GM23248 (cell line): ENCODE data around the gene NME9. TPM values are rescaled to one million over a fixed set of nuclear protein-coding genes. Genes with fewer than 3 reads are reported as not detected.

ENCODE experiments used
- DNase-seq: peaks from one replicate; pipeline ENCODE4 v3.0.0-alpha.2; 2015
- H2AFZ ChIP-seq: fragments of 200-600 bp; sonication (generic); 2 replicates; pipeline ENCODE4 v1.6.1; 2016; ENCODE audit warnings: antibody characterized with exemption
- H3F3A ChIP-seq: fragments of 200-600 bp; sonication (generic); 2 replicates; pipeline ENCODE4 v1.6.1; 2016; ENCODE audit warnings: mild to moderate bottlenecking, antibody characterized with exemption, mixed run types; ENCODE audit not compliant: insufficient read depth
- H3K27ac ChIP-seq: fragments of 200-600 bp; sonication (generic); 2 replicates; pipeline ENCODE4 v1.5.1; 2016; ENCODE audit warnings: mild to moderate bottlenecking
- H3K27me3 ChIP-seq: fragments of 200-600 bp; sonication (generic); replicated peaks from 2 replicates; pipeline ENCODE4 v1.6.1; 2016; ENCODE audit warnings: mild to moderate bottlenecking; ENCODE audit not compliant: insufficient read depth
- H3K36me3 ChIP-seq: fragments of 200-600 bp; sonication (generic); 2 replicates; pipeline ENCODE4 v1.6.1; 2016; ENCODE audit warnings: low read depth, mild to moderate bottlenecking
- H3K4me1 ChIP-seq: fragments of 200-600 bp; sonication (generic); 2 replicates; pipeline ENCODE4 v1.6.1; 2016; ENCODE audit warnings: mild to moderate bottlenecking; ENCODE audit not compliant: insufficient read depth
- H3K4me2 ChIP-seq: fragments of 200-600 bp; sonication (generic); one replicate; pipeline ENCODE4 v1.6.1; 2016; ENCODE audit warnings: mild to moderate bottlenecking; ENCODE audit not compliant: unreplicated experiment
- H3K4me3 ChIP-seq: fragments of 200-600 bp; sonication (generic); 2 replicates; pipeline ENCODE4 v1.5.1; 2016; ENCODE audit warnings: mild to moderate bottlenecking
- H3K79me2 ChIP-seq: fragments of 200-600 bp; sonication (generic); 2 replicates; pipeline ENCODE4 v1.6.1; 2016; ENCODE audit warnings: mild to moderate bottlenecking; ENCODE audit not compliant: insufficient read depth
- H3K9ac ChIP-seq: fragments of 200-600 bp; sonication (generic); 2 replicates; pipeline ENCODE4 v1.6.1; 2016; ENCODE audit warnings: mild to moderate bottlenecking
- H3K9me2 ChIP-seq: fragments of 200-600 bp; sonication (generic); 2 replicates; pipeline ENCODE4 v1.6.1; 2016; ENCODE audit warnings: mixed run types, mild to moderate bottlenecking, moderate library complexity; ENCODE audit not compliant: insufficient read depth
- H3K9me3 ChIP-seq: fragments of 200-600 bp; sonication (generic); one replicate; pipeline ENCODE4 v1.6.1; 2017; ENCODE audit warnings: low read depth
- H4K20me1 ChIP-seq: fragments of 200-600 bp; sonication (generic); 2 replicates; pipeline ENCODE4 v1.6.0; 2016; ENCODE audit not compliant: insufficient read depth
- EZH2 ChIP-seq: fragments of 200-600 bp; sonication (generic); IDR thresholded peaks from 2 replicates; pipeline ENCODE4 v1.6.1; 2018; ENCODE audit warnings: antibody characterized with exemption, mild to moderate bottlenecking; ENCODE audit not compliant: insufficient read depth, poor library complexity, severe bottlenecking
- EZH2phosphoT487 ChIP-seq: fragments of 200-600 bp; sonication (generic); IDR thresholded peaks from 2 replicates; pipeline ENCODE4 v1.6.1; 2018; ENCODE audit warnings: antibody characterized with exemption, moderate library complexity, mild to moderate bottlenecking, low read depth; ENCODE audit not compliant: insufficient read depth
- WGBS, 2 experiments: methylation state at CpG; one replicate each; pipeline ENCODE4 v1.1.6; 2015 to 2017; ENCODE audit warnings: low lambda C conversion rate in 2 of 2, low coverage in 1 of 2; ENCODE audit errors: missing lambda C conversion rate in 2 of 2; 5-methylcytosine and 5-hydroxymethylcytosine counted together
- in situ Hi-C: fragments of 300-500 bp; cut with MboI; formaldehyde crosslinking; loops from 2 replicates; pipeline ENCODE4 v1.15.0; 2020
- polyA plus RNA-seq: library from polyadenylated mRNA; unstranded; fragments of >200 nt; fragmentation: Nextera tagmentation; extraction: Ambion mirVana; gene quantifications from 2 replicates; pipeline ENCODE4 v1.2.1, GENCODE V29; 2016
- total RNA-seq: library from RNA; depleted of rRNA; stranded (reverse); fragments of >200 nt; shearing (Covaris generic); gene quantifications from 2 replicates; pipeline ENCODE4 v1.2.3, GENCODE V29; 2014

Gene NME9
- total and polyA plus RNA-seq, 2 experiments from 2014 or later: 0.14 TPM; not detected in 1

GRCh38 chr3:138376663-138377062 lies 47.0 kb upstream of the NME9 start:
- H3K4me3 ChIP-seq: no peak overlapping the region
- H3F3A ChIP-seq: 0 out of 2 replicates have a peak, but pooled peaks cover 4% of the 10 kb centered on the region
- H3K9me3 ChIP-seq: no peaks in the 10 kb centered on the region
- H3K79me2 ChIP-seq: peaks cover 79% of the 10 kb centered on the region
- H3K27ac ChIP-seq: no peak overlapping the region
- no peak overlapping the region for H3K9ac ChIP-seq
- no peaks in the 10 kb centered on the region for H3K27me3 ChIP-seq
- in situ Hi-C loops: no loop called here
- H3K9me2 ChIP-seq: no peaks in the 10 kb centered on the region
- no peak overlapping the region for H2AFZ ChIP-seq
- no peak overlapping the region for H3K4me2 ChIP-seq
- DNase-seq: no peak
- 80 to 84% methylated on average over 2 of the region's 2 CpGs for WGBS, 2 experiments
- peaks cover 6% of the 10 kb centered on the region for H3K4me1 ChIP-seq
- H3K36me3 ChIP-seq: peaks cover 8% of the 10 kb centered on the region; the same call in 1 of the 2 replicates
- H4K20me1 ChIP-seq: no peaks in the 10 kb centered on the region
- TF ChIP-seq EZH2phosphoT487 (no peak), EZH2 (no peak)

DNA sequence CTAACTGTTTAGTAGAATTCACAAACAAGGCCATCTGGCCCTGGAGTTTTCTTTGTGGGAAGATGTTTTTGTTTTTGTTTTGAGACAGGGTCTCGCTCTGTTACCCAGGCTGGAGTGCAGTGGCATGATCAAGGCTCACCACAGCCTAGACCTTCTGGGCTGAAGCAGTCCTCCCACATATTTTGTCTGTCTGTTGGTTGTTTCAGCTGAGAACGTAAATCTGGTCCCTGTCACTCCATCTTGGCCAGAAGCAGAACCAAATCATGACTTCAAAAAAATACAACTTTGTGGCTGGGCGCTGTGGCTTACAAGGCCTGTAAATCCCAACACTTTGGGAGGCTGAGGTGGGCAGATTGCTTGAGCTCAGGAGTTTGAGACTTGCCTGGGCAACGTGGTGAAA lies 45.8 kb upstream of the NME9 start:
- 86 to 88% methylated on average over 4 of the region's 4 CpGs for WGBS, 2 experiments
- no peak for DNase-seq
- Histone ChIP-seq H3F3A (no peaks in the 10 kb centered on the region), H3K9me3 (no peaks in the 10 kb centered on the region), H3K4me1 (no peaks in the 10 kb centered on the region), H3K9me2 (no peaks in the 10 kb centered on the region), H2AFZ (no peak overlapping the region), H3K4me2 (no peak overlapping the region), H3K27me3 (no peaks in the 10 kb centered on the region), H3K27ac (no peak overlapping the region), H3K4me3 (no peak overlapping the region), H3K79me2 (peaks cover 83% of the 10 kb centered on the region), H4K20me1 (no peaks in the 10 kb centered on the region), H3K36me3 (peaks cover 8% of the 10 kb centered on the region; the same call in 1 of the 2 replicates), H3K9ac (no peak overlapping the region)
- TF ChIP-seq EZH2phosphoT487 (no peak), EZH2 (no peak)
- in situ Hi-C loops: no loop called here

DNA sequence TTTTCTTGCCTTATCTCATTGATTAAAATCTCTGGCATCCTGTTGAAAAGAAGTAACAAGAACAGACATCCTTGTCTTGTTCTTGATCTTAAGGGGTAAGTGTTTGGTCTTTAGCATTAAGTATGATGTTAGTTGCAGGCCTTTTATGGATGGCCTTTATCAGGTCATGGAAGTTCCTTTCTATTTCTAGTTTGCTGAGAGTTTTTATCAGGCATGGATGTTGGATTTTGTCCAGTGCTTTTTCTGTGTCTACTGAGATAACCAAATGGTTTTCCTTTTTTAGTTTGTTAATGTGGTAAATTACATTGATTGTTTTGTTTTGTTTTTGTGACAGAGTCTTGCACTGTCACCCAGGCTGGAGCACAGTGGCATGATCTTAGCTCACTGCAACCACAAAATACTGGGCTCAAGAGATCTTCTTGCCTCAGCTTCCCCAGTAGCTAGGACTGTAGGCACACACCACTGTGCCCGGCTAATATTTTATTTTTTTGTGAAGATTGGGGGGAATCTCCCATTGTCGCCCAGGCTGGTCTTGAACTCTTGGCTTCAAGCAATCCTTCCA lies 45.0 kb upstream of the NME9 start:
- no peaks in the 10 kb centered on the region for H3K4me1 ChIP-seq
- 47 to 53% methylated on average over 2 of the region's 2 CpGs for WGBS, 2 experiments
- no peak overlapping the region for H3K9ac ChIP-seq
- H3K27ac ChIP-seq: no peak overlapping the region
- no peaks in the 10 kb centered on the region for H3F3A ChIP-seq
- H3K9me3 ChIP-seq: no peaks in the 10 kb centered on the region
- H3K36me3 ChIP-seq: peaks cover 8% of the 10 kb centered on the region; the same call in 1 of the 2 replicates
- H3K9me2 ChIP-seq: no peaks in the 10 kb centered on the region
- H3K4me3 ChIP-seq: no peak overlapping the region
- TF ChIP-seq EZH2 (no peak), EZH2phosphoT487 (no peak)
- DNase-seq: no peak
- no peak overlapping the region for H3K4me2 ChIP-seq
- no peaks in the 10 kb centered on the region for H4K20me1 ChIP-seq
- no peaks in the 10 kb centered on the region for H3K27me3 ChIP-seq
- in situ Hi-C loops: no loop called here
- no peak overlapping the region for H2AFZ ChIP-seq
- H3K79me2 ChIP-seq: peaks cover 83% of the 10 kb centered on the region

GRCh38 chr3:138373736-138374094 lies 44.1 kb upstream of the NME9 start:
- Histone ChIP-seq H3K4me2 (no peak overlapping the region), H2AFZ (no peak overlapping the region), H3K9ac (no peak overlapping the region), H4K20me1 (no peaks in the 10 kb centered on the region), H3K4me1 (no peaks in the 10 kb centered on the region), H3K36me3 (peaks cover 8% of the 10 kb centered on the region; the same call in 1 of the 2 replicates), H3K27ac (no peak overlapping the region), H3K9me3 (no peaks in the 10 kb centered on the region), H3K27me3 (no peaks in the 10 kb centered on the region), H3K9me2 (no peaks in the 10 kb centered on the region), H3K79me2 (peaks cover 83% of the 10 kb centered on the region), H3F3A (no peaks in the 10 kb centered on the region), H3K4me3 (no peak overlapping the region)
- WGBS, 2 experiments: 97 to 98% methylated on average over 5 of the region's 5 CpGs
- in situ Hi-C loops: no loop called here
- TF ChIP-seq EZH2 (no peak), EZH2phosphoT487 (no peak)
- no peak for DNase-seq
